ENCODE measurements around the gene TSHZ1. TPM values are rescaled to one million over a fixed set of nuclear protein-coding genes. Genes with fewer than 3 reads are reported as not detected.

TSHZ1 gene
- 0.03 and 0.31 TPM in 2 replicates for total RNA-seq (2014; rRNA removed; shearing (Covaris generic))

GRCh38 chr18:75210274-75211001 is at the start of gene TSHZ1:
Gene TSHZ1, plus strand, starts transcription at chr18:75210797. Its CDS starts 1,080 bp downstream, at chr18:75211877.
- DNase-seq (ENCODE audit: low spot score): peak; percentile 94
- in situ Hi-C loops (cut with HindIII; ENCODE audit: low sequenced_read_pairs): no loop called here

GRCh38 chr18:75161256-75162028 is 49.2 kb upstream of the TSHZ1 start:
- DNase-seq (ENCODE audit: low spot score): peak; percentile 61
- in situ Hi-C loops (cut with HindIII; ENCODE audit: low sequenced_read_pairs): no loop called here

GRCh38 chr18:75162467-75162866 is 48.1 kb upstream of the TSHZ1 start:
- in situ Hi-C loops (cut with HindIII; ENCODE audit: low sequenced_read_pairs): no loop called here
- DNase-seq (ENCODE audit: low spot score): no peak

GRCh38 chr18:75162978-75163377 is 47.6 kb upstream of the TSHZ1 start:
- DNase-seq (ENCODE audit: low spot score): no peak
- in situ Hi-C loops (cut with HindIII; ENCODE audit: low sequenced_read_pairs): no loop called here

GRCh38 chr18:75163736-75164135 is 46.9 kb upstream of the TSHZ1 start:
- DNase-seq (ENCODE audit: low spot score): no peak
- in situ Hi-C loops (cut with HindIII; ENCODE audit: low sequenced_read_pairs): no loop called here

- in situ Hi-C loops (cut with HindIII; ENCODE audit: low sequenced_read_pairs): no loop called here
- no peak for DNase-seq (ENCODE audit: low spot score)
Measured at GRCh38 chr18:75164479-75164878, 46.1 kb upstream of the TSHZ1 start.

- in situ Hi-C loops (cut with HindIII; ENCODE audit: low sequenced_read_pairs): no loop called here
- DNase-seq (ENCODE audit: low spot score): no peak
Measured at GRCh38 chr18:75165926-75166325, 44.7 kb upstream of the TSHZ1 start.

- no peak for DNase-seq (ENCODE audit: low spot score)
- in situ Hi-C loops (cut with HindIII; ENCODE audit: low sequenced_read_pairs): no loop called here
Measured at GRCh38 chr18:75167137-75167536, 43.5 kb upstream of the TSHZ1 start.

GRCh38 chr18:75167759-75168618 is 42.6 kb upstream of the TSHZ1 start:
- in situ Hi-C loops (cut with HindIII; ENCODE audit: low sequenced_read_pairs): no loop called here
- DNase-seq (ENCODE audit: low spot score): peak; percentile 15

GRCh38 chr18:75168619-75169018 is 42.0 kb upstream of the TSHZ1 start:
- DNase-seq (ENCODE audit: low spot score): peak; percentile 7
- in situ Hi-C loops (cut with HindIII; ENCODE audit: low sequenced_read_pairs): no loop called here

- DNase-seq (ENCODE audit: low spot score): no peak
- in situ Hi-C loops (cut with HindIII; ENCODE audit: low sequenced_read_pairs): no loop called here
Measured at GRCh38 chr18:75169411-75169810, 41.2 kb upstream of the TSHZ1 start.

- no peak for DNase-seq (ENCODE audit: low spot score)
- in situ Hi-C loops (cut with HindIII; ENCODE audit: low sequenced_read_pairs): no loop called here
Measured at GRCh38 chr18:75170022-75170789, 40.4 kb upstream of the TSHZ1 start.

- in situ Hi-C loops (cut with HindIII; ENCODE audit: low sequenced_read_pairs): no loop called here
Measured at GRCh38 chr18:75170916-75171315, 39.7 kb upstream of the TSHZ1 start.

GRCh38 chr18:75172299-75173124 is 38.1 kb upstream of the TSHZ1 start:
- no peak for DNase-seq (ENCODE audit: low spot score)
- in situ Hi-C loops (cut with HindIII; ENCODE audit: low sequenced_read_pairs): no loop called here

More at GRCh38 chr18:75170916-75171315, 39.7 kb upstream of the TSHZ1 start:
- no peak for DNase-seq (ENCODE audit: low spot score)

GRCh38 chr18:75173125-75173432 is 37.5 kb upstream of the TSHZ1 start:
- in situ Hi-C loops (cut with HindIII; ENCODE audit: low sequenced_read_pairs): no loop called here
- DNase-seq (ENCODE audit: low spot score): no peak

- in situ Hi-C loops (cut with HindIII; ENCODE audit: low sequenced_read_pairs): no loop called here
- no peak for DNase-seq (ENCODE audit: low spot score)
Measured at GRCh38 chr18:75173738-75174137, 36.9 kb upstream of the TSHZ1 start.

GRCh38 chr18:75176849-75177248 is 33.7 kb upstream of the TSHZ1 start:
- DNase-seq (ENCODE audit: low spot score): no peak
- in situ Hi-C loops (cut with HindIII; ENCODE audit: low sequenced_read_pairs): no loop called here

- no peak for DNase-seq (ENCODE audit: low spot score)
- in situ Hi-C loops (cut with HindIII; ENCODE audit: low sequenced_read_pairs): no loop called here
Measured at GRCh38 chr18:75178376-75178775, 32.2 kb upstream of the TSHZ1 start.

Data from G401 (cell line).